Loucy (cell line): Measurements from ENCODE around the gene ARID1B.

Experiments
- H2AFZ ChIP-seq: fragments of 200-600 bp; sonication (generic); 2 replicates; pipeline ENCODE4 v1.6.0; 2016; ENCODE audit warnings: antibody characterized with exemption, mild to moderate bottlenecking, low read length, moderate library complexity
- H3F3A ChIP-seq: fragments of 200-600 bp; 2 replicates; pipeline ENCODE4 v1.6.0; 2016; ENCODE audit warnings: antibody characterized with exemption, low read depth, mild to moderate bottlenecking
- H3K27me3 ChIP-seq: fragments of 200-600 bp; sonication (generic); 2 replicates; pipeline ENCODE4 v1.6.1; 2014; ENCODE audit warnings: low read length, mild to moderate bottlenecking; ENCODE audit not compliant: insufficient read depth, poor library complexity, severe bottlenecking
- H3K36me3 ChIP-seq: fragments of 200-600 bp; sonication (generic); 2 replicates; pipeline ENCODE4 v1.6.1; 2016; ENCODE audit warnings: low read length; ENCODE audit not compliant: insufficient read depth
- H3K4me1 ChIP-seq: fragments of 200-600 bp; sonication (generic); 2 replicates; pipeline ENCODE4 v1.5.1; 2014; ENCODE audit warnings: low read length, mild to moderate bottlenecking; ENCODE audit not compliant: insufficient read depth, poor library complexity, severe bottlenecking
- H3K4me2 ChIP-seq: fragments of 200-600 bp; sonication (generic); 2 replicates; pipeline ENCODE4 v1.6.0; 2014; ENCODE audit warnings: antibody characterized with exemption, low read length, low read depth, mild to moderate bottlenecking; ENCODE audit not compliant: poor library complexity, severe bottlenecking
- H3K4me3 ChIP-seq: fragments of 200-600 bp; sonication (generic); 2 replicates; pipeline ENCODE4 v1.5.1; 2014; ENCODE audit warnings: low read length, mild to moderate bottlenecking, mixed read lengths; ENCODE audit not compliant: poor library complexity, severe bottlenecking
- H3K79me2 ChIP-seq: fragments of 200-600 bp; sonication (generic); 2 replicates; pipeline ENCODE4 v1.6.1; 2014; ENCODE audit warnings: low read length; ENCODE audit not compliant: insufficient read depth
- H3K9ac ChIP-seq: fragments of 200-600 bp; sonication (generic); 2 replicates; pipeline ENCODE4 v1.6.0; 2014; ENCODE audit warnings: mild to moderate bottlenecking, low read depth, low read length, moderate library complexity; ENCODE audit not compliant: poor library complexity, severe bottlenecking
- H3K9me2 ChIP-seq: fragments of 200-600 bp; sonication (generic); replicated peaks from 2 replicates; pipeline ENCODE4 v1.6.1; 2016; ENCODE audit warnings: low read depth, low read length, mixed read lengths
- H3K9me3 ChIP-seq: fragments of 200-600 bp; sonication (generic); 2 replicates; pipeline ENCODE4 v1.6.1; 2014; ENCODE audit warnings: mild to moderate bottlenecking, antibody characterized with exemption, low read length, low read depth; ENCODE audit not compliant: insufficient read depth
- H4K20me1 ChIP-seq: fragments of 200-600 bp; sonication (generic); 2 replicates; pipeline ENCODE4 v1.6.0; 2014; ENCODE audit warnings: antibody characterized with exemption, low read length, mild to moderate bottlenecking; ENCODE audit not compliant: insufficient read depth, poor library complexity, severe bottlenecking
- EZH2phosphoT487 ChIP-seq: fragments of 200-600 bp; IDR thresholded peaks from 2 replicates; pipeline ENCODE4 v1.6.1; 2018; ENCODE audit warnings: antibody characterized with exemption, mild to moderate bottlenecking, moderate library complexity, borderline replicate concordance
- TF ChIP-seq, protein P1 (sequence below): fragments of 200-600 bp; sonication (generic); conservative IDR thresholded peaks from 2 replicates; pipeline ENCODE4 v1.5.1; 2014; ENCODE audit warnings: mild to moderate bottlenecking, antibody characterized with exemption, low read length

Gene ARID1B

DNA sequence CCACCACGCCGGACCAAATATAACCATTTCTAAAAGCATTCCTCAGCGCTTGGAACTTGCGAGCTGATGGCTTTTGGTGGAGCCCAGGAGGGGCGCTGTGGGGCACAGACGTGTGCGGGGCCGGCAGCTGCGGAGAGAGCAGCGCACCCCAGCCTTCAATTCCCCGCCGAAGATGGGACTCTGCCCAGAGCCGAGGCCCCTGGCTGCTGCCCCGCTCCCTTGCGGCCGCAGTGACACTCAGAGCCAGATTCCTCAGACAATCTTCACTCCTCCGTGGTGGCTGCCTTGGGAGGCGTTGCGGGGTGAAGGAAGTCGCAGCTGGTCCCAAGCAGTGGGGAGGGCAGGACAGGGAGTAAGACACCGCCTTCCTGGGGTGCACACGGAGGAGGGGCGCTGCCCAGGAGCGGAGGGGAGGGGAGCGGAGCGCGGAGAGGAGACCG, 458.4 kb downstream of the ARID1B start:
- H3K9ac ChIP-seq, result no peak overlapping the region
- H3F3A ChIP-seq, result no peaks in the 10 kb centered on the region
- H3K9me2 ChIP-seq, result no peaks in the 10 kb centered on the region
- no peak overlapping the region for H3K4me2 ChIP-seq
- no peaks in the 10 kb centered on the region for H3K4me1 ChIP-seq
- no peaks in the 10 kb centered on the region for H4K20me1 ChIP-seq
- H3K4me3 ChIP-seq, result no peak overlapping the region
- H3K36me3 ChIP-seq, result no peaks in the 10 kb centered on the region
- no peaks in the 10 kb centered on the region for H3K79me2 ChIP-seq
- H3K9me3 ChIP-seq, result no peaks in the 10 kb centered on the region
- peaks cover 4% of the 10 kb centered on the region for H3K27me3 ChIP-seq
- TF ChIP-seq, protein P1, sequence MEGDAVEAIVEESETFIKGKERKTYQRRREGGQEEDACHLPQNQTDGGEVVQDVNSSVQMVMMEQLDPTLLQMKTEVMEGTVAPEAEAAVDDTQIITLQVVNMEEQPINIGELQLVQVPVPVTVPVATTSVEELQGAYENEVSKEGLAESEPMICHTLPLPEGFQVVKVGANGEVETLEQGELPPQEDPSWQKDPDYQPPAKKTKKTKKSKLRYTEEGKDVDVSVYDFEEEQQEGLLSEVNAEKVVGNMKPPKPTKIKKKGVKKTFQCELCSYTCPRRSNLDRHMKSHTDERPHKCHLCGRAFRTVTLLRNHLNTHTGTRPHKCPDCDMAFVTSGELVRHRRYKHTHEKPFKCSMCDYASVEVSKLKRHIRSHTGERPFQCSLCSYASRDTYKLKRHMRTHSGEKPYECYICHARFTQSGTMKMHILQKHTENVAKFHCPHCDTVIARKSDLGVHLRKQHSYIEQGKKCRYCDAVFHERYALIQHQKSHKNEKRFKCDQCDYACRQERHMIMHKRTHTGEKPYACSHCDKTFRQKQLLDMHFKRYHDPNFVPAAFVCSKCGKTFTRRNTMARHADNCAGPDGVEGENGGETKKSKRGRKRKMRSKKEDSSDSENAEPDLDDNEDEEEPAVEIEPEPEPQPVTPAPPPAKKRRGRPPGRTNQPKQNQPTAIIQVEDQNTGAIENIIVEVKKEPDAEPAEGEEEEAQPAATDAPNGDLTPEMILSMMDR, result no peak
- TF ChIP-seq EZH2phosphoT487, result no peak
- H2AFZ ChIP-seq, result no peak overlapping the region

DNA sequence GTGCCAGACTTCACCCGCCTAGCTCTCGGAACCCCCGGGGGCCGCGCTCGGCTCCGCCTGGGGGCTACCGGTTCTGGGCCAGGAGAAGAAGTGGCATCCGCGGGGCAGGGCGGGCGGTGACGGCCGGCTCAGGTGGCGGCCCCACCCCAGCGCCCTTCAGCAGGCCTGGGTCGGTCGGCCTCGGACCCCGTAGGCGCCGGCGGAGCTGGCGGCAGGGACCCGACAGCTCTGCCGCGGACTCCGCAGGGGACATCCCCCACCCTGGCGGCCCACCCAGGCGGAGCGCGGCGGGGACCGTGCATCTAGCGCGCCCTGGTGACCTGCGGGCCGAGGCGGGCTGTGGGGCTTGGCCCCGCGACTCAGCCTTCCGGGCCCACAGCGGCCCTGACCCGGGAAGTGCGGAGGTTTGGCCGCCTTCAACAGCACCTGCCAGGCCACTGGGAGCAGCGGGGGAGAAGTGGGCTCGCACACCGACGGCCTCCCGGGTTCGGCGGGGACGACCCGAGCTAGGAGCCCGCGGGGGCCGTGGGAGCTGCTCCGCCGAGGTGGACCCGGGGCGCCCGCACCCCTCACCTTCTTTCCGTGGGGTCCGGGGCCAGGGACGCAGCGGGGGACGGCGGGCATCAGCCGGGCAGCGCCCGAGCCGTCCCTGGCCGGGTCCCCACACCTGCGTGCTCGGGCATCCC, 459.0 kb downstream of the ARID1B start:
- H3K4me2 ChIP-seq, result no peak overlapping the region

DNA sequence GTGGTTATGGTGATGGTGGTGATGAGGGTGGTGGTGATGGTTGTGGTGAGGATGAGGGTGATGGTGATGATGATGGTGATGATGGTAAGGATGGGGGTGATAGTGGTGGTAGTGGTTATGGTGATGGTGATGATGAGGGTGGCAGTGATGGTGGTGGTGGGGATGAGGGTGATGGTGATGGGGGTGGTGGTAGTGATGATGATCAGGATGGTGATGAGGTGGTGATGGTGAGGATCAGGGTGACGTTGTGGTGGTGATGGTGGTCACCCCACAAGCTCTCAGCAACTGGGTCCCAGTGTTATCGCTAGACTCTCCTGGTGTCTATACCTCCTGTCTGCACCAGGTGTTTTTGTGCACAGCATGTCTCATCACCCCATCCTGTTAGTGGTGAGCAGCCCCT, 461.2 kb downstream of the ARID1B start:
- no peaks in the 10 kb centered on the region for H3F3A ChIP-seq
- H4K20me1 ChIP-seq, result no peaks in the 10 kb centered on the region
- TF ChIP-seq, protein P1, result no peak
- no peak for TF ChIP-seq EZH2phosphoT487
- H2AFZ ChIP-seq, result no peak overlapping the region
- H3K27me3 ChIP-seq, result peaks cover 4% of the 10 kb centered on the region
- H3K4me2 ChIP-seq, result no peak overlapping the region
- no peaks in the 10 kb centered on the region for H3K4me1 ChIP-seq
- no peaks in the 10 kb centered on the region for H3K9me2 ChIP-seq
- H3K4me3 ChIP-seq, result no peak overlapping the region
- H3K79me2 ChIP-seq, result no peaks in the 10 kb centered on the region
- no peaks in the 10 kb centered on the region for H3K9me3 ChIP-seq
- no peaks in the 10 kb centered on the region for H3K36me3 ChIP-seq
- H3K9ac ChIP-seq, result no peak overlapping the region

More for the DNA sequence above, 459.0 kb downstream of the ARID1B start:
- no peak overlapping the region for H3K4me3 ChIP-seq
- H3K9me3 ChIP-seq, result no peaks in the 10 kb centered on the region
- no peaks in the 10 kb centered on the region for H4K20me1 ChIP-seq
- no peak for TF ChIP-seq EZH2phosphoT487
- no peaks in the 10 kb centered on the region for H3K9me2 ChIP-seq
- no peaks in the 10 kb centered on the region for H3K4me1 ChIP-seq
- H3F3A ChIP-seq, result no peaks in the 10 kb centered on the region
- no peak overlapping the region for H3K9ac ChIP-seq
- H3K36me3 ChIP-seq, result no peaks in the 10 kb centered on the region
- H2AFZ ChIP-seq, result no peak overlapping the region
- H3K79me2 ChIP-seq, result no peaks in the 10 kb centered on the region
- H3K27me3 ChIP-seq, result peaks cover 4% of the 10 kb centered on the region

DNA sequence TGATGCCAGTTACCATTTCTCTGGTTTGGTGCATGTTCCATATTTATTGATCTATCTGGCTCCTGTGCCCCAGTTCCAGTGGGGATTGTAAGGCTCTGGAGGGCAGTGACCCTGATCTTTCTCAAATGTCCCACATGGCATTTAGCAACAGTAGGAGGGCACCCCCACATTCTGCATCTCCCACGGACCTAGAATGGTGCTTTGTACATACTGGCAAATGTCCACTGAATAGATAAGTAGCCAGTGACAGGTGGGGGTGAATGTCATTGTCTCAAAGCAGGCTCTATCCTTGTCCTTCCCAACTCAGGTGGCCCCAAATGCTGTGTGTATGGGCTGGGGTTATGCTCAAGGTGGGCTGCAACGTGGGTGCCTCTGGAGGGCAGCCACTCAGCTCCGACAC, 462.0 kb downstream of the ARID1B start:
- Histone ChIP-seq H3K9ac (no peak overlapping the region), H2AFZ (no peak overlapping the region), H3F3A (no peaks in the 10 kb centered on the region), H3K79me2 (no peaks in the 10 kb centered on the region), H3K36me3 (no peaks in the 10 kb centered on the region), H3K9me2 (no peaks in the 10 kb centered on the region), H3K4me2 (no peak overlapping the region), H3K4me1 (no peaks in the 10 kb centered on the region), H3K4me3 (no peak overlapping the region), H3K27me3 (peaks cover 4% of the 10 kb centered on the region), H4K20me1 (no peaks in the 10 kb centered on the region), H3K9me3 (no peaks in the 10 kb centered on the region)
- TF ChIP-seq, protein P1, result no peak
- TF ChIP-seq EZH2phosphoT487, result no peak
